Testis (tissue), 2 donors: Measurements from ENCODE around the gene BUD13.

ENCODE experiments used
- POLR2A ChIP-seq: fragments of 450-650 bp; IDR thresholded peaks from one replicate; pipeline ENCODE4 v1.6.1; 2017; ENCODE audit warnings: antibody characterized with exemption, mild to moderate bottlenecking, moderate library complexity
- TF ChIP-seq, protein P1 (sequence below), 3 experiments: fragments of 450-650 bp in 2 of 3; fragments of 200-600 bp in 1 of 3; sonication (generic) in 1 of 3; IDR thresholded peaks; one replicate each; pipeline ENCODE4 v1.5.1; 2016 to 2019; ENCODE audit warnings: antibody characterized with exemption in 3 of 3, mild to moderate bottlenecking in 2 of 3, moderate library complexity in 1 of 3

DNA sequence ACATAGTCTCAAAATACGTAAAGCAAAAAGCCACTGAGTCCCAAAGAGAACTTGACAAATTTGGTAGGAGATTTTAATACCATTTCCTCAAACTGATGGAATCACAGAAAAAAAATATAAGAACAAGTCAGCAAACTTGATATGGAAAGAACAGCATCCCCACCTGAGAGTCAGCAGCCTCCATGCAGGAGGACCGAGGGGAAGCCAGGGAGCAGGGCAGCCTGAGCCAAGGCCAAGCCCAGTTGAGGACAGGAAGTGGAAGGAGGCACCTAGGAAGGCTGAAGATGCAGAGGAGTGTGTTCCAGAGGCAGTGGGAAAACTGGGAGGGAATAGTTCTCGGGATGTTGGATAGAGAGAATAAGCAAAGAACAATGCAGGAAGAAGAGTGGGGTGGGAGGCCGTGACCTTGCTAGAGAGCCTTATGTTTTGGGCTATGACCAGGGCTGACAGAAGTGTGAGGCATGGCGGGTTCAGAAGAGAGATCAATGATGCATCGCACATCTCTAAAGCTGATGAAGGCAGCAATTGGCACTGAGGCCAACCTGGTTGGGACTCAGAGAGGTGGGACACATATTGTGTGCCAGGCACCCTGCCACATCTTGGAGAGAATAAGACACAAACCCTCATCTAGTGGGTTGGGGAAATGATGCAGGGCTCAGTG lies 34.9 kb upstream of the BUD13 start:
- TF ChIP-seq, protein P1, sequence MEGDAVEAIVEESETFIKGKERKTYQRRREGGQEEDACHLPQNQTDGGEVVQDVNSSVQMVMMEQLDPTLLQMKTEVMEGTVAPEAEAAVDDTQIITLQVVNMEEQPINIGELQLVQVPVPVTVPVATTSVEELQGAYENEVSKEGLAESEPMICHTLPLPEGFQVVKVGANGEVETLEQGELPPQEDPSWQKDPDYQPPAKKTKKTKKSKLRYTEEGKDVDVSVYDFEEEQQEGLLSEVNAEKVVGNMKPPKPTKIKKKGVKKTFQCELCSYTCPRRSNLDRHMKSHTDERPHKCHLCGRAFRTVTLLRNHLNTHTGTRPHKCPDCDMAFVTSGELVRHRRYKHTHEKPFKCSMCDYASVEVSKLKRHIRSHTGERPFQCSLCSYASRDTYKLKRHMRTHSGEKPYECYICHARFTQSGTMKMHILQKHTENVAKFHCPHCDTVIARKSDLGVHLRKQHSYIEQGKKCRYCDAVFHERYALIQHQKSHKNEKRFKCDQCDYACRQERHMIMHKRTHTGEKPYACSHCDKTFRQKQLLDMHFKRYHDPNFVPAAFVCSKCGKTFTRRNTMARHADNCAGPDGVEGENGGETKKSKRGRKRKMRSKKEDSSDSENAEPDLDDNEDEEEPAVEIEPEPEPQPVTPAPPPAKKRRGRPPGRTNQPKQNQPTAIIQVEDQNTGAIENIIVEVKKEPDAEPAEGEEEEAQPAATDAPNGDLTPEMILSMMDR (IDR thresholded peaks at IDR 0.05): no peak
- no peak for TF ChIP-seq POLR2A
